Activated T-cell treated with anti-CD3 and anti-CD28 coated beads, Interleukin-2, amount 50 U/mL, for 72 hours (primary cell): Measurements from ENCODE around the gene C1QTNF3. TPM values are rescaled to one million over a fixed set of nuclear protein-coding genes. Genes with fewer than 3 reads are reported as not detected.

Experiments
- ATAC-seq, 2 donors: fragments of 150-1000 bp; cut with Tn5 transposase; replicated peaks in 1 of 2; 2 replicates each; pipeline ENCODE4 v1.10.0; 2021; ENCODE audit warnings: moderate library complexity in 2 of 2, mild to moderate bottlenecking in 1 of 2
- DNase-seq, 2 donors: peaks; one replicate each; pipeline ENCODE4 v3.0.0; 2021 to 2022; ENCODE audit warnings: mixed read lengths in 1 of 2
- H3K27ac Mint-ChIP-seq: one replicate; pipeline ENCODE4 v1.8.0; 2022; ENCODE audit warnings: mild to moderate bottlenecking, moderate library complexity, mixed read lengths
- H3K27me3 Mint-ChIP-seq: one replicate; pipeline ENCODE4 v1.8.0; 2022; ENCODE audit warnings: low read depth, mixed read lengths
- H3K36me3 Mint-ChIP-seq, 2 donors: one replicate each; pipeline ENCODE4 v1.8.0; 2022; ENCODE audit warnings: mixed read lengths in 2 of 2, mild to moderate bottlenecking in 1 of 2; ENCODE audit not compliant: insufficient read depth in 2 of 2
- H3K4me1 Mint-ChIP-seq: one replicate; pipeline ENCODE4 v1.8.0; 2022; ENCODE audit warnings: low read depth, mixed read lengths
- H3K4me3 Mint-ChIP-seq, 2 donors: one replicate each; pipeline ENCODE4 v1.8.0; 2022; ENCODE audit warnings: mild to moderate bottlenecking in 2 of 2, mixed read lengths in 2 of 2, moderate library complexity in 2 of 2
- H3K9me3 Mint-ChIP-seq, 2 donors: one replicate each; pipeline ENCODE4 v1.8.0; 2022; ENCODE audit warnings: mixed read lengths in 2 of 2
- total RNA-seq, 2 donors: library from RNA; stranded (reverse); gene quantifications; one replicate each; pipeline ENCODE4 v1.2.3, GENCODE V29; 2022

The C1QTNF3 gene
- total RNA-seq, 2 donors from 2014 or later, result 2.8 to 5.1 TPM

DNA sequence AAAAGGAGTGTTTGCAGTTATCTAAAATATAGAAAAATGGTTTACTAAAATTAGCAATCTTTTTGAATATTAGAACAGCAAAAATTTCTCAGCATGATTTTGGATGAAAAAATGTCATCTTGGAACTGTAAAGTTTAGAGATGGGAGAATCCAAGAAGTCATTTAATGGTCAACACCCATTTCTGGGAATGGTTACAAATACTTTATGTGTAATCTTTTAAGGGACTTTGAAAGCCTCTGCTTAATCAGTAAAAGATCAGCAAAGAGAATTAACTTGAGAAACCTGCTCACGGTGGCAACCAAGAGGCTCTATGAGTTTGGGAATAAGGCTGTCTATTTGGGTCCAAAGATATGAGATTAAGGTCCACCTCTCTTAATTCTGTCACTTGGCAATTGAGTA lies 13.0 kb downstream of the C1QTNF3 start:
- Mint-ChIP-seq H3K36me3 (peaks cover 0 to 3% of the 10 kb centered on the region in 2 donors), H3K27ac (no peak overlapping the region), H3K9me3 (no peaks in the 10 kb centered on the region), H3K4me1 (no peaks in the 10 kb centered on the region), H3K4me3 (no peak overlapping the region), H3K27me3 (no peaks in the 10 kb centered on the region)
- no peak for DNase-seq
- ATAC-seq, result no peak

DNA sequence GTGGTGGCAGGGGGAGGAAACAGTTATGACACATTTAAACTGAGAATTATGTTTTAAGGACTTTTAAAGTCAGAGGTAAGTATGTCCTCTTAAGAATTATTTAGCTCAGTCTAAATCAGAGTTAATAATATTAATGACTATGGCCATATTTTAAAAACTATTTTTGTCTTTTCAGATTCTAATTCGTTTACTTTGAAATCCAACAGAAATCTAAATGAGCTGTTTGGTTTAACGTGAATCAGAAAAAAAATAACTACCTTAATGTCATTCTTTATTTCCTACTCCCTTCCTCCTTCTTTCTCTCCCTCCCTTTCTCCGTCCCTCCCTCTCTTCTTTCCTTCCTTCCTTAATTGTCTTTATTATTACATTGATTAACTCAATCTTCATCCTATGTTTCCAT lies 14.7 kb downstream of the C1QTNF3 start:
- no peak for ATAC-seq
- Mint-ChIP-seq H3K4me3 (no peak overlapping the region), H3K27me3 (no peaks in the 10 kb centered on the region), H3K36me3 (peaks cover 0 to 3% of the 10 kb centered on the region in 2 donors), H3K9me3 (no peaks in the 10 kb centered on the region), H3K27ac (no peak overlapping the region), H3K4me1 (no peaks in the 10 kb centered on the region)
- no peak for DNase-seq

DNA sequence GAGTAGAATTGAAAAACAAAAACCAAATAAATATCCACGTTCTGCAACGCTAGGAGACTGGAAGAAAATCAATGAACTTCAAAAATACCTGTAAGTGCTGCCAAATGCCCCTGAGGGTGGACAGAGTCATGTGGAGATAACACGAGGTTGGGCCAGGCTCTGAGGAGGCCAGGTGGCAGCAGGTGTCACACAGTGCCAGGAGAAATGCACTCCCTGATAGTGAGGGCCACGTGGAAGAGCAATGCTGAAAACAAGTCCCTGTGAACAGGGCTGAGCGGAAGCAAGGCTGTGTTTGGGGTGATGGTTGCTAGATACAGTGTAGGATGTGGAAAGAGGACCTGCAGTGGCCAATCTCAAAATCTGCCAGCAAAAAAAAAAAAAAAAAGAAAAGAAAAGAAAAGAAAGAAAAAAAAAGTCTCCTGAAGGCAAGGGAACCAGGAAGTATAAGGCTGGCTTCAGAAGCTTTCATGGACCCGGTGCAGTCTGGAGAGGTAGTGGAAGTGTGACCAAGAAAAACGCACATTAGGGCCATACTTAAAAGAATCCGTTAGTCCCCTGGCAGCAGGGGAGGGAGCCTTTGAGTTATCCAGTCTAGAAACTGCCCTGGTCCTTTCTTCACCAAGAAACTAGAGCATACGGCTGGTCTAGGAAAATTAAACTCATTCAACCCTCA lies 16.8 kb downstream of the C1QTNF3 start:
- no peak overlapping the region for H3K27ac Mint-ChIP-seq
- no peak for DNase-seq

DNA sequence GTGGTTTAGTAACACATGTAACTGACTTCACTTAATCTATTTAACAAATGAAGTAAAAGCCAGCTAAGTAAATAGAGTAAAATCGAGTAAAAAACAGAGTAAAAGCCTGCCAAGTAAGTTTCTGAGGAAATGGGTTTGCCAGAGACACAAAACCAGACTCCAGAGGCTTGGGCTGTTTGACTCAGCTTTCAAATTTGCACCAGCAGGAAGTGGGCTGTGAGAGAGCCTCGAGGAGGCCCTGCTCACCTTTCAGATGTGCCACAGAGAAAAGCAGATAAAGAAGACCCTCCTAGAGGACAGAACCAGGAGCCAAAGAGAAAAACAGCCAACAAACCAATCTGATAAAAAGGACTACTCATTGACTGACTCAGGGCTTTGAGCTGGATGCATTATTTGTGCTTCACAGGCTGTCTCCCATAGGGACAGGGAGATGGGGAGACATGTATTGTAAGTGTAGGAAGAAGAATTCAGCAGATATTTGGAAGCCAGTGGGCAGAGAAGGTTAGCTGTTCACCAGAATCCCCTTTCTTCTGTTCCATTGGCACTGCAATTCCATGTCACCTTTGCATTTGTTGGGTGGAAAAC lies 20.8 kb downstream of the C1QTNF3 start:
- Mint-ChIP-seq H3K9me3 (no peaks in the 10 kb centered on the region), H3K4me3 (peak overlapping the region; percentile 58 to 73), H3K36me3 (peaks cover 0 to 1% of the 10 kb centered on the region in 2 donors), H3K4me1 (peaks cover 31% of the 10 kb centered on the region), H3K27me3 (no peaks in the 10 kb centered on the region), H3K27ac (peak overlapping the region; percentile 55)
- DNase-seq, result peak; percentile 64 to 65
- peak; percentile 98 to 99 for ATAC-seq

More for the DNA sequence above, 16.8 kb downstream of the C1QTNF3 start:
- Mint-ChIP-seq H3K36me3 (peaks cover 1% of the 10 kb centered on the region in 2 donors), H3K4me3 (no peak overlapping the region), H3K27me3 (no peaks in the 10 kb centered on the region), H3K9me3 (no peaks in the 10 kb centered on the region), H3K4me1 (peaks cover 19% of the 10 kb centered on the region)
- ATAC-seq, result no peak

DNA sequence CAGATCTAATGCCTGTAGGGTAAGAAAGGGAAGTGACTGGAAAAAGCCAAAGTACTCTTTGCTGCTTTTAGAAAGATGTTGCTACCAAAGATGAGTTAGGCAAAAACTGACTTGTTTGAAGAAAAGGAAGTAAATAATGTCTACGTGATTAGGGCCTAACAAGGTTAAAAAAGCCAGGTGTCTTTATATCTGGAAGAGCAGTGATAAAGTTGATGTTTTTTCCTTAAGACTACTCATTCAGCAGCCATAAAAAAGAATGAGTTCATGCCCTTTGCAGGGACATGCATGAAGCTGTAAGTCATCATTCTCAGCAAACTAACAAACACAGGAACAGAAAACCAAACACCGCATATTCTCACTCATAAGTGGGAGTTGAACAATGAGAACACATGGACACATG lies 21.7 kb downstream of the C1QTNF3 start:
- H3K27ac Mint-ChIP-seq, result peak overlapping the region; percentile 27
- H3K36me3 Mint-ChIP-seq, result peaks cover 0 to 1% of the 10 kb centered on the region in 2 donors
- no peak for ATAC-seq
- no peak for DNase-seq
- H3K9me3 Mint-ChIP-seq, result no peaks in the 10 kb centered on the region
- H3K27me3 Mint-ChIP-seq, result no peaks in the 10 kb centered on the region
- peaks cover 39% of the 10 kb centered on the region for H3K4me1 Mint-ChIP-seq
- H3K4me3 Mint-ChIP-seq, result peak overlapping the region; percentile 58 to 73

DNA sequence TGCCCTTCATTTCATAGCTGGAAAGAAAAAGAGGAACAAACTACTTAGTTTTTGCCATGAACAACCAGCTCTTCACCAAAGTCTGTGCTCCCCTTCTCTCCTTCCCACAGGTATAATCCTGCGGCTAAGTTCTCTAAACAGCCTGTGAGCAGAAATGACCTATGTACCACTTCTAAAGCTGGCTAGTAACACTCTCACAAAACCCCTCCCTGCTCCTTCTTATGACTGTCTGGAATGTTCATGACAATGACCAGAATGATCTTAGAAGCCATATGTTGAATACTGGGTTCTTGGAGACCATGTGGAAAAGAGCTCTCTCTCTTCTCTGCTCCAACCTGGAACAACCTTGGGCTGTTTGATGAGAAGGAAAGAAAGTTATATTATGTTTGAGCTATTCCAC lies 22.3 kb downstream of the C1QTNF3 start:
- Mint-ChIP-seq H3K27me3 (no peaks in the 10 kb centered on the region), H3K36me3 (peaks cover 0 to 1% of the 10 kb centered on the region in 2 donors), H3K4me3 (peak overlapping the region in 1 of 2 donors; percentile 58), H3K27ac (no peak overlapping the region), H3K9me3 (no peaks in the 10 kb centered on the region), H3K4me1 (peaks cover 42% of the 10 kb centered on the region)
- DNase-seq, result no peak
- ATAC-seq, result no peak

DNA sequence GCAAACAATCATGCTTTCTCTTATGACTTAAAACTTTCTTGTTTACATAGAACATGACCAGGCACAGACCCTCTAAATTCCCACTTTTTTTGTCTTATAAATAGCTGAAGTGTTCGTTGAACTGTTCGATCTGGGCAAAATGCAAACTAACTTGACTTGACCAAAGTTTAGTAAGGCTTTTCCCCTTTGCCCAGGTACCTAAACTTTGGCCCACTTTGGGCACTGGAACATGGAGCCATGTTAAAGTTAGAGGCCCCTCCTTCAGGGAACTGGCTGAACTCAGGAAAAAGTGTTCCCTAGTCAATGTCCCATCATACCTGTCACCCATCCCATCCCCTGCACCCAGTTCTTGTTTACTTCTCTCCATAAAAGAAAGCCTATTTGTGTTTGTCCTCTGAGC lies 25.8 kb downstream of the C1QTNF3 start:
- Mint-ChIP-seq H3K9me3 (peaks cover 0 to 6% of the 10 kb centered on the region in 2 donors), H3K4me1 (peaks cover 44% of the 10 kb centered on the region), H3K36me3 (peaks cover 9% of the 10 kb centered on the region in 2 donors), H3K27me3 (peaks cover 8% of the 10 kb centered on the region), H3K4me3 (no peak overlapping the region), H3K27ac (no peak overlapping the region)
- ATAC-seq (no peak), DNase-seq (no peak)

DNA sequence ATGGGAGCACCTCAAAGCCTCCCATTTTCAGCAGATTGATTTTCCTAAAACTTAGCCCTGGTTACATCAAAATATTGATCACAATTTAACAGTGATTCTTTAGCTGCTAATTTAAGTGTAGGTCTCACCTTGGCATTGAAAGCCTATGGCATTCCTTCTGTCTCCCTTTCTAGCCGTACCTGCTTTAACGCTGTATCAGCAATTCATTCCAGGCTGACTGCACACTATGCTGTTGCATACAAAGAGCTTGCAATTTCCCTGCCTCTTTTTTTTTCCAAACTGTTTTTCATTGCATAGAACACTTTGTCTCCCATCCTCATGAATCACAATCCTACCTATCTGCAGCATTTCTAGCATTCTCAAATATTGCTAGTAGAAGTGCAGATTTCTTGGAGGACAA lies 26.3 kb downstream of the C1QTNF3 start:
- Mint-ChIP-seq H3K9me3 (peaks cover 0 to 6% of the 10 kb centered on the region in 2 donors), H3K27me3 (peaks cover 8% of the 10 kb centered on the region), H3K4me3 (no peak overlapping the region), H3K36me3 (peaks cover 9% of the 10 kb centered on the region in 2 donors), H3K27ac (no peak overlapping the region), H3K4me1 (peaks cover 39% of the 10 kb centered on the region)
- ATAC-seq (no peak), DNase-seq (no peak)

DNA sequence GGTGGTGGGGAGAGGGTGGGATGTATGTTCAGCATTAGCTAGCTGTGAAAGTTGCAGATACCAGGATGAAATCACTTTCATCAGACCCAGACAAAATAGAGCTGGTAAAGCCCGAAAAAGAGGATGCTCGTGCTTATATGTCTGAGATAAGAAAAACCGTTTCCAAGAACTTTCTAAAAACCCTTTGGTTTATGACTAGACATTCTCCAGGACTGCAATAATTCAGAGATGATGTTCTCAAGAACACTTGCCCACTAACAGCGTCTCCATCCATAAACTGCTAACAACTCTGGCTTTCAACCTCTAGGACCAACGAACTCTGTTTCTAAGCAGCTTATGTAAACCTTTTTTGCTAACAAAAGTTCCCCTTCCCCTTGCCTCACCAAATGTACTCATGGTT lies 26.8 kb downstream of the C1QTNF3 start:
- Mint-ChIP-seq H3K4me3 (no peak overlapping the region), H3K27ac (no peak overlapping the region), H3K36me3 (peaks cover 9% of the 10 kb centered on the region in 2 donors), H3K9me3 (peaks cover 0 to 6% of the 10 kb centered on the region in 2 donors), H3K4me1 (peaks cover 34% of the 10 kb centered on the region), H3K27me3 (peaks cover 8% of the 10 kb centered on the region)
- DNase-seq (no peak), ATAC-seq (no peak)

DNA sequence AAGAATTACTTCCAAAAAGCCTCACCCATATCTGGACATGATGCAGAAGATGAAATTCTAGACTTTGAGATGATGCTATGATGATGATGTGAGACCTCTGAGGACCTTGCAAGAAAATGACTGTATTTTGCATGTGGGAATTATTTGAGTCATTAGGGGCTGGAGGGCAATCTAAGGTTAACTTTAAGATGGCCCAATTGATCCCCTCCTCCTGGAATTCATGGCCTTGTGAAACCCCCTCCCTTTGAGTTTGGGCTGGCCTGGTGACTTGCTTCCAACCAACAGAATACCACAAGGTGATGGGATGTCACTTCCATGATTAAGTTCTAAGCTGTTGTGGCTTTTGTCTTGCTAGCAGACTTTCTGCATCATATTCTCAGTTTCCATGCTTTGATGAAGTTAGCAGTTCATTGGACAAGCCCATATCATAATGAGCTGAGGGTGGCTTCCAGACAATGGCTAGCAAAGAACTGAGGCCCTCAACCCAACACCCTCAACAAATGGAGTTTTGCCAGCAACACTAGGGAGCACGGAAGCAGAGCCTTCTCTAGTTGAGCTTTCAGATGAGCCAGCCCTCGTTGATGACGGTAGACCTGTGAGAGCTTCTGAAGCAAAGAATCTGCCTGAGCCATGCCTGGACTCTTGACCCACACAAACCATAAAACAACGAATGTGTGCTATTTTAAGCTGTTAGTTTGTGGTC lies 27.7 kb downstream of the C1QTNF3 start:
- DNase-seq (peak; percentile 39 to 40), ATAC-seq (peak; percentile 89)
- Mint-ChIP-seq H3K27ac (no peak overlapping the region), H3K9me3 (peaks cover 0 to 6% of the 10 kb centered on the region in 2 donors), H3K27me3 (peaks cover 8% of the 10 kb centered on the region), H3K4me3 (peak overlapping the region in 1 of 2 donors; percentile 66), H3K36me3 (peaks cover 9% of the 10 kb centered on the region in 2 donors), H3K4me1 (peaks cover 26% of the 10 kb centered on the region)

DNA sequence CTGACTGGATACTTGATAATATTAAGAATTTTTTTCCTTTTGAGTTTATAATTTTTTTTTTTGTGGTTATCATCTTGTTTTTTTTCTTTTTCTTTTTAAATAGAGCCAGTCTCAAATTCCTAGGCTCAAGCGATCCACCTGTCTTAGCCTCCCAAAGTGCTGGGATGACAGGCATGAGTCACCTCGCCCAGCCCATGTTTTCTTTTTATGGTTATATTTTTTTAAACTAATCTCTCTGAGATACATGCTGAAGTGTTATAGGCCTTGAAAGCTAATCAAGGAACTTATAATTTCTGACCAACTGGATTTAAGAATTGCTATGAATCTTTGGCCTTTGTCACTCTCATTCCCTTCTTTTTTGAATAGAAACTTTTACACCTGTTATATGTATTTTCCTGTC lies 28.4 kb downstream of the C1QTNF3 start:
- H3K9me3 Mint-ChIP-seq, result peaks cover 0 to 6% of the 10 kb centered on the region in 2 donors
- peak overlapping the region in 1 of 2 donors; percentile 66 for H3K4me3 Mint-ChIP-seq
- no peak overlapping the region for H3K27ac Mint-ChIP-seq
- peaks cover 8% of the 10 kb centered on the region for H3K27me3 Mint-ChIP-seq
- H3K4me1 Mint-ChIP-seq, result peaks cover 27% of the 10 kb centered on the region
- DNase-seq, result no peak
- peaks cover 9% of the 10 kb centered on the region in 2 donors for H3K36me3 Mint-ChIP-seq
- no peak for ATAC-seq

DNA sequence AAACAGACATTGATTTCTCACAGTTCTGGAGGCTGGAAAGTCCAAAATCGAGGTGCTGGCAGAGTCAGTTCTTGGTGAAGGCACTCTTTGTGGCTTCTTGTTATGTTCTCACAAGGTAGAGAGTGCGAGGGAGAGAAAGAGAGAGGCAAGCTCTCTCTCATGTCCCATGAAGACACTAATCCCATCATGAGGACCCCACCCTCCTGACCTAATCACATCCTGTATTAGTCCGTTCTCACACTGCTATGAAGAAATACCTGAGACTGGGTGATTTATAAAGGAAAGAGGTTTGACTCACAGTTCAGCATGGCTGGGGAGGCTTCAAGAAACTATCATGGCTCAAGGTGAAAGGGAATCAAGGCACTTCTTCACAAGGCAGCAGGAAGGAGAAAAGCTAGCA lies 29.5 kb downstream of the C1QTNF3 start:
- Mint-ChIP-seq H3K27ac (no peak overlapping the region), H3K4me3 (no peak overlapping the region), H3K4me1 (peaks cover 38% of the 10 kb centered on the region), H3K27me3 (peaks cover 8% of the 10 kb centered on the region), H3K36me3 (peaks cover 9% of the 10 kb centered on the region in 2 donors), H3K9me3 (peaks cover 0 to 6% of the 10 kb centered on the region in 2 donors)
- ATAC-seq, result no peak
- no peak for DNase-seq

DNA sequence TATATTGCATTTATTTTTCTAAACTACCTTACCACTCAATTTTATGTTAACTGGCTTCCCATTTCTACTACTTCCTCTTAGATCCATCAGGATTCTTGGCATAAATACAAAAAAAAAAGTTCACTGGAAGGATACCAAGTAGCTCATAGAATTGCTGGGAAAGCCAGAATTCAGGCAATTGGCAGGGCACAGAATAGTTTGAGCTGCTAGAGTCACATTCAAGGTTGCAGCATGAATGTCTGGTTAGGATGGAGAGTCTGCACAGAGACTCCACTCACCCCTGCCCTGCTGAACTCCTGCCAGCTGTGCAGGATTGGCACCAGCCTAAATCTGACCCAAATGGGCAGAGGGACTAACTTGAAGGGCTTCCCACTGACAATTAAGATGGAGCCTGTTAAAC lies 30.2 kb downstream of the C1QTNF3 start:
- ATAC-seq, result no peak
- DNase-seq, result no peak
- H3K27ac Mint-ChIP-seq, result no peak overlapping the region
- peaks cover 8% of the 10 kb centered on the region for H3K27me3 Mint-ChIP-seq
- H3K36me3 Mint-ChIP-seq, result peaks cover 9% of the 10 kb centered on the region in 2 donors
- H3K4me1 Mint-ChIP-seq, result peaks cover 40% of the 10 kb centered on the region
- H3K4me3 Mint-ChIP-seq, result no peak overlapping the region
- peaks cover 0 to 6% of the 10 kb centered on the region in 2 donors for H3K9me3 Mint-ChIP-seq
